Measurements from ENCODE around the gene PCDHGA7. TPM values are rescaled to one million over a fixed set of nuclear protein-coding genes. Genes with fewer than 3 reads are reported as not detected.

The PCDHGA7 gene
- total and polyA plus RNA-seq, 10 donors: 0.18 to 5.4 (median 2.0) TPM

DNA sequence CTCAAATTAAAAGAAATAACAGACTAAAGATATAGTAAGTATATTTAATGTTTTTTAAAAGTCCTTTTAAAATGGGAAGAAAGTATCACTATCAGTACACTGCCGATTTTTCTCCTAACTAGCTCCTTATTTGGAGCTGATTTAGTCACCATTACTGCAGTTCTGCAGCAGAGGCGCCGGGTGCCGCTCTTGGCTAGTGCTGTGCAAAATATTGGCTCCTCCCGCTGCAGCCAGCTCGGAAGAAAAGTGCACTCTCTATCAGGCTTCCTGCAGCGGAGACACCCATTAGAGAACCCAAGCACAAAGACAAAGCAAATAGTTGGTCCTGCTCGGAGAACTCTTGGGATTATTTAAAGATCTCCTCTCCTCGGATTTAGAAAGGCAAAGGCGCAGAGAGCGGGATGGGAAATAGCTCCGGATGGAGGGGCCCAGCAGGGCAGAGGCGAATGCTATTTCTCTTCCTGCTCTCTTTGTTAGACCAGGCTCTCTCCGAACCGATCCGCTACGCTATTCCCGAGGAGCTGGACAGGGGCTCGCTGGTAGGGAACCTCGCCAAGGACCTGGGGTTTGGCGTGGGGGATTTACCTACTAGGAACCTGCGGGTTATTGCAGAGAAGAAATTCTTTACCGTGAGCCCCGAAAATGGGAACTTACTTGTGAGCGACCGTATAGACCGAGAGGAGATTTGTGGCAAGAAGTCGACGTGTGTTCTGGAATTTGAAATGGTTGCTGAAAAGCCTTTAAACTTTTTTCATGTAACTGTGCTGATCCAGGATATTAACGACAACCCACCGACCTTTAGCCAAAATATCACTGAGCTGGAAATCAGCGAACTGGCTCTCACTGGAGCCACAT, 12.3 kb upstream of the PCDHGA7 start, which contains the start of gene PCDHGB3:
TSS of gene PCDHGB3 (plus strand) at position 249 of the 855 bp plus-strand sequence. CDS start at position 402, 153 bp downstream.
- Histone ChIP-seq H3K27me3 (replicated peaks in 1 of 7) (peaks cover 0 to 97% (median 21%) of the 10 kb centered on the region in 7 donors), H3K36me3 (no peaks in the 10 kb centered on the region), H3K27ac (no peak within 1 kb of the TSS), H3K9me3 (peaks cover 0 to 100% (median 97%) of the 10 kb centered on the region in 8 donors), H3K4me1 (no peaks in the 10 kb centered on the region), H3K4me3 (peak within 1 kb of the TSS in 5 of 8 donors; percentile 15 to 61 (median 23))
- TF ChIP-seq POLR2A (IDR thresholded peaks at IDR 0.05): no peak
- no peak for TF ChIP-seq POLR2AphosphoS5 (IDR thresholded peaks at IDR 0.05)
- TF ChIP-seq, protein P1, sequence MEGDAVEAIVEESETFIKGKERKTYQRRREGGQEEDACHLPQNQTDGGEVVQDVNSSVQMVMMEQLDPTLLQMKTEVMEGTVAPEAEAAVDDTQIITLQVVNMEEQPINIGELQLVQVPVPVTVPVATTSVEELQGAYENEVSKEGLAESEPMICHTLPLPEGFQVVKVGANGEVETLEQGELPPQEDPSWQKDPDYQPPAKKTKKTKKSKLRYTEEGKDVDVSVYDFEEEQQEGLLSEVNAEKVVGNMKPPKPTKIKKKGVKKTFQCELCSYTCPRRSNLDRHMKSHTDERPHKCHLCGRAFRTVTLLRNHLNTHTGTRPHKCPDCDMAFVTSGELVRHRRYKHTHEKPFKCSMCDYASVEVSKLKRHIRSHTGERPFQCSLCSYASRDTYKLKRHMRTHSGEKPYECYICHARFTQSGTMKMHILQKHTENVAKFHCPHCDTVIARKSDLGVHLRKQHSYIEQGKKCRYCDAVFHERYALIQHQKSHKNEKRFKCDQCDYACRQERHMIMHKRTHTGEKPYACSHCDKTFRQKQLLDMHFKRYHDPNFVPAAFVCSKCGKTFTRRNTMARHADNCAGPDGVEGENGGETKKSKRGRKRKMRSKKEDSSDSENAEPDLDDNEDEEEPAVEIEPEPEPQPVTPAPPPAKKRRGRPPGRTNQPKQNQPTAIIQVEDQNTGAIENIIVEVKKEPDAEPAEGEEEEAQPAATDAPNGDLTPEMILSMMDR (IDR thresholded peaks at IDR 0.05 in 8 of 11, conservative IDR thresholded peaks at IDR 0.05 in 3 of 11): peak in 3 of 11 experiments; percentile 10 to 30 (median 21)
- DNase-seq: no peak
- intact Hi-C loops (cut with DNase I; ENCODE audit: low total_unique reads): no loop called here
- WGBS, 5 donors: 12 to 23% (median 17%) methylated on average over 32 of the region's 32 CpGs

DNA sequence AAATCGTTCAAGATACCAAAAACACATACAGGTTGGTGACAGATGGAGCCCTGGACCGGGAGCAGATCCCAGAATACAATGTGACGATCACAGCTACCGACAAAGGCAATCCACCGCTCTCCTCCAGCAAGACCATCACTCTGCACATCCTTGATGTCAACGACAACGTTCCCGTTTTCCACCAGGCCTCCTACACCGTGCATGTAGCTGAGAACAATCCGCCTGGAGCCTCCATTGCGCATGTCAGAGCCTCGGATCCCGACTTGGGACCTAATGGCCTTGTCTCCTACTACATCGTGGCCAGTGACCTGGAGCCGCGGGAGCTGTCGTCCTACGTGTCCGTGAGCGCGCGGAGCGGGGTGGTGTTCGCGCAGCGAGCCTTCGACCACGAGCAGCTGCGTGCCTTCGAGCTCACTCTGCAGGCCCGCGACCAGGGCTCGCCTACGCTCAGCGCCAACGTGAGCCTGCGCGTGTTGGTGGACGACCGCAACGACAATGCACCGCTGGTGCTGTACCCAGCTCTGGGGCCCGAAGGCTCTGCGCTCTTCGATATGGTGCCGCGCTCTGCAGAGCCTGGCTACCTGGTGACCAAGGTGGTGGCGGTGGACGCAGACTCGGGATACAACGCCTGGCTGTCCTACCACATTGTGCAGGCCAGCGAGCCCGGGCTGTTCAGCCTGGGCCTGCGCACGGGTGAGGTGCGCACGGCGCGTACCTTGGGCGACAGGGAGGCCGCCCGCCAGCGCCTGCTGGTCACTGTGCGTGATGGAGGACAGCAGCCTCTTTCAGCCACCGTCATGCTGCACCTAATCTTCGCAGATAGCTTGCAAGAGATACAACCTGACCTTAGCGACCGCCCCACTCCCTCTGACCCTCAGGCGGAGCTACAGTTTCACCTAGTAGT, 10.7 kb upstream of the PCDHGA7 start:
- no peak for TF ChIP-seq POLR2AphosphoS5 (IDR thresholded peaks at IDR 0.05)
- TF ChIP-seq POLR2A (IDR thresholded peaks at IDR 0.05): no peak
- TF ChIP-seq, protein P1 (IDR thresholded peaks at IDR 0.05 in 8 of 11, conservative IDR thresholded peaks at IDR 0.05 in 3 of 11): no peak
- H3K4me1 ChIP-seq: no peaks in the 10 kb centered on the region
- WGBS, 5 donors: 28 to 44% (median 37%) methylated on average over 23 to 69 of the region's 69 CpGs
- no peak for DNase-seq
- peaks cover 0 to 100% (median 96%) of the 10 kb centered on the region in 8 donors for H3K9me3 ChIP-seq
- peaks cover 0 to 92% (median 14%) of the 10 kb centered on the region in 7 donors for H3K27me3 ChIP-seq (replicated peaks in 1 of 7)
- no peaks in the 10 kb centered on the region for H3K36me3 ChIP-seq
- no peak overlapping the region for H3K27ac ChIP-seq
- intact Hi-C loops (cut with DNase I; ENCODE audit: low total_unique reads): no loop called here
- H3K4me3 ChIP-seq: peak overlapping the region in 1 of 8 donors; percentile 17

GRCh38 chr5:141373673-141374317, 8.7 kb upstream of the PCDHGA7 start, which contains the start of gene PCDHGA6:
PCDHGA6 (plus strand) TSS chr5:141373891; CDS start chr5:141374084, 193 bp downstream.
- WGBS, 5 donors: 21 to 31% (median 23%) methylated on average over 19 to 27 of the region's 27 CpGs
- no peak for DNase-seq
- intact Hi-C loops (cut with DNase I; ENCODE audit: low total_unique reads): no loop called here
- H3K4me3 ChIP-seq: peak within 1 kb of the TSS in 2 of 8 donors; percentile 25 to 55
- peaks cover 0 to 100% (median 98%) of the 10 kb centered on the region in 8 donors for H3K9me3 ChIP-seq
- no peak within 1 kb of the TSS for H3K27ac ChIP-seq
- no peaks in the 10 kb centered on the region for H3K4me1 ChIP-seq
- no peaks in the 10 kb centered on the region for H3K36me3 ChIP-seq
- no peak for TF ChIP-seq POLR2AphosphoS5 (IDR thresholded peaks at IDR 0.05)
- TF ChIP-seq, protein P1 (IDR thresholded peaks at IDR 0.05 in 8 of 11, conservative IDR thresholded peaks at IDR 0.05 in 3 of 11): peak in 4 of 11 experiments; percentile 11 to 32 (median 18)
- TF ChIP-seq POLR2A (IDR thresholded peaks at IDR 0.05): no peak
- H3K27me3 ChIP-seq (replicated peaks in 1 of 7): peaks cover 0 to 87% (median 10%) of the 10 kb centered on the region in 7 donors

Measured in spleen (tissue), 11 donors.